GM12878 (cell line): ENCODE measurements around the gene ZDHHC22. TPM values are rescaled to one million over a fixed set of nuclear protein-coding genes. Genes with fewer than 3 reads are reported as not detected.

Experiments used
- ATAC-seq: fragments of 200-7000 bp; cut with Tn5 transposase; 3 replicates; pipeline ENCODE4 v1.9.1; 2020; ENCODE audit warnings: mild to moderate bottlenecking, moderate library complexity
- BruUV-seq: library from RNA; stranded (reverse); fragments of 400-500 nt; replicated peaks from 2 replicates; lab custom pipeline; 2021; lab: Mats Ljungman, UMichigan
- CTCF ChIA-PET: fragments of 300-600 bp; sonication (Branson Sonifier 250); formaldehyde crosslinking; extraction: SDS; loops from one replicate; lab custom pipeline; 2021; ENCODE audit warnings: inconsistent platforms; lab: Yijun Ruan, JAX
- POLR2A ChIA-PET: fragments of 350-600 bp; formaldehyde crosslinking; extraction: SDS; loops from one replicate; lab custom pipeline; 2021; ENCODE audit warnings: inconsistent platforms; lab: Charles Lee
- RAD21 ChIA-PET: fragments of 300-600 bp; sonication (Branson Sonifier 250); formaldehyde crosslinking; loops from one replicate; lab custom pipeline; 2023; ENCODE audit warnings: antibody characterized with exemption; ENCODE audit not compliant: unreplicated experiment; lab: Charles Lee
- SMC1A ChIA-PET: fragments of 300-600 bp; sonication (Branson Sonifier 250); formaldehyde crosslinking; loops from one replicate; lab custom pipeline; 2023; ENCODE audit not compliant: unreplicated experiment, uncharacterized antibody; lab: Charles Lee
- DNase-seq: peaks from one replicate; pipeline ENCODE4 v3.0.0-alpha.2; 2011; ENCODE audit warnings: low read depth, low spot score
- FAIRE-seq: peaks from 3 replicates; lab custom pipeline; 2011; peaks lifted over from hg19 to GRCh38; lab: Jason Lieb, UNC
- H2AFZ ChIP-seq: 2 replicates; pipeline ENCODE4 v1.6.0; 2011; ENCODE audit warnings: low read depth, low read length, control low read depth; ENCODE audit not compliant: control insufficient read depth
- H3K27ac ChIP-seq: 2 replicates; pipeline ENCODE4 v1.5.1; 2011; ENCODE audit warnings: control low read depth; ENCODE audit not compliant: control insufficient read depth, insufficient read depth
- H3K27me3 ChIP-seq, 2 experiments: replicated peaks in 1 of 2; 2 replicates each; pipeline versions ENCODE4 v1.6.0 to v1.6.1; 2011; ENCODE audit warnings: low read length in 1 of 2; ENCODE audit not compliant: control insufficient read depth in 2 of 2, insufficient read depth in 2 of 2
- H3K36me3 ChIP-seq, 2 experiments: 2 replicates each; pipeline ENCODE4 v1.5.1; 2011; ENCODE audit warnings: low read length in 1 of 2; ENCODE audit not compliant: control insufficient read depth in 2 of 2, insufficient read depth in 2 of 2
- H3K4me1 ChIP-seq: 2 replicates; pipeline ENCODE4 v1.6.1; 2011; ENCODE audit warnings: mild to moderate bottlenecking, low read length, moderate library complexity, mixed read lengths; ENCODE audit not compliant: control insufficient read depth, insufficient read depth
- H3K4me2 ChIP-seq: 2 replicates; pipeline ENCODE4 v1.6.0; 2011; ENCODE audit warnings: control low read depth; ENCODE audit not compliant: control insufficient read depth, insufficient read depth
- H3K4me3 ChIP-seq: fragments of 200-600 bp; sonication (generic); 2 replicates; pipeline ENCODE4 v1.5.1; 2016
- H3K79me2 ChIP-seq: 2 replicates; pipeline ENCODE4 v1.6.0; 2011; ENCODE audit warnings: low read length; ENCODE audit not compliant: control insufficient read depth, insufficient read depth
- H3K9ac ChIP-seq: 2 replicates; pipeline ENCODE4 v1.8.0; 2011; ENCODE audit warnings: low read length, control low read depth, mixed read lengths; ENCODE audit not compliant: control insufficient read depth, insufficient read depth
- H3K9me3 ChIP-seq: replicated peaks from 3 replicates; pipeline ENCODE4 v1.5.1; 2011; ENCODE audit warnings: mild to moderate bottlenecking, low read length; ENCODE audit not compliant: control insufficient read depth, insufficient read depth
- H4K20me1 ChIP-seq: 2 replicates; pipeline ENCODE4 v1.6.0; 2011; ENCODE audit not compliant: control insufficient read depth, insufficient read depth
- ETV6 ChIP-seq, 2 experiments: fragments of 450-650 bp in 1 of 2; IDR thresholded peaks in 1 of 2; conservative IDR thresholded peaks in 1 of 2; 2 replicates each; pipeline ENCODE4 v1.6.1; 2014; ENCODE audit warnings: antibody characterized with exemption in 1 of 2, borderline replicate concordance in 1 of 2, low read depth in 1 of 2, mild to moderate bottlenecking in 1 of 2, moderate library complexity in 1 of 2
- POLR2A ChIP-seq: IDR thresholded peaks from 2 replicates; pipeline ENCODE4 v1.6.1; 2011; ENCODE audit warnings: low read depth, mild to moderate bottlenecking, low read length
- RAD21 ChIP-seq: IDR thresholded peaks from 2 replicates; pipeline ENCODE4 v1.6.1; 2011; ENCODE audit warnings: mild to moderate bottlenecking, low read depth, low read length, moderate library complexity; ENCODE audit not compliant: insufficient read depth
- SMARCA5 ChIP-seq: fragments of 450-650 bp; IDR thresholded peaks from 2 replicates; pipeline ENCODE4 v1.6.1; 2017; ENCODE audit warnings: mild to moderate bottlenecking
- SMC3 ChIP-seq: IDR thresholded peaks from 2 replicates; pipeline ENCODE4 v1.6.1; 2011; ENCODE audit warnings: low read length, improper control_type of control experiment, borderline replicate concordance
- ZBTB40 ChIP-seq: fragments of 450-650 bp; IDR thresholded peaks from 2 replicates; pipeline ENCODE4 v1.6.1; 2016; ENCODE audit warnings: mild to moderate bottlenecking, moderate library complexity, borderline replicate concordance
- ZNF207 ChIP-seq: fragments of 450-650 bp; IDR thresholded peaks from 2 replicates; pipeline ENCODE4 v1.6.1; 2014; ENCODE audit warnings: antibody characterized with exemption, mild to moderate bottlenecking, borderline replicate concordance
- WGBS: methylation state at CpG from one replicate; pipeline ENCODE4 v1.1.6; 2016; ENCODE audit warnings: low lambda C conversion rate; ENCODE audit not compliant: insufficient replicate concordance, insufficient coverage; ENCODE audit errors: missing lambda C conversion rate; 5-methylcytosine and 5-hydroxymethylcytosine counted together
- in situ Hi-C: fragments of 300-500 bp; cut with MboI; formaldehyde crosslinking; loops from 9 replicates; pipeline ENCODE4 v1.14.3; 2018; ENCODE audit warnings: mixed read lengths
- intact Hi-C: fragments of 100-400 bp; cut with micrococcal nuclease; formaldehyde crosslinking; loops from one replicate; pipeline ENCODE4 v1.14.2; 2022; ENCODE audit not compliant: unreplicated experiment
- polyA plus RNA-seq, 11 experiments: library from polyadenylated mRNA; depleted of rRNA in 4 of 11; unstranded in 6 of 11; stranded (reverse) in 5 of 11; fragments of >200 nt; fragmentation: Nextera tagmentation in 4 of 11; fragmentation: Illumina TruSeq in 1 of 11; extraction: Ambion mirVana in 4 of 11; extraction: Trizol in 1 of 11; gene quantifications; 1 replicate in 1 of 11; 2 replicates in 10 of 11; pipeline versions ENCODE4 v1.2.1 to v1.2.3, GENCODE V29; 2011 to 2016; ENCODE audit warnings: inconsistent platforms in 2 of 11, missing spikeins in 2 of 11, low read depth in 1 of 11
- total RNA-seq, 4 experiments: library from RNA; depleted of rRNA in 3 of 4; stranded (reverse); fragments of >200 nt in 3 of 4; fragmentation: Illumina TruSeq in 1 of 4; extraction: Trizol in 1 of 4; gene quantifications; 2 replicates each; pipeline versions ENCODE4 v1.2.1 to v1.2.3, GENCODE V29; 2013 to 2021
- TF ChIP-seq, protein P1 (sequence below): fragments of 450-650 bp; IDR thresholded peaks from 2 replicates; pipeline ENCODE4 v1.6.1; 2017; ENCODE audit warnings: mild to moderate bottlenecking
- TF ChIP-seq, protein P2 (sequence below), 3 experiments: IDR thresholded peaks in 2 of 3; conservative IDR thresholded peaks in 1 of 3; 2 replicates each; pipeline ENCODE4 v1.5.1; 2011; ENCODE audit warnings: low read depth in 3 of 3, low read length in 3 of 3, mild to moderate bottlenecking in 3 of 3, control low read depth in 2 of 3, moderate library complexity in 2 of 3, inconsistent platforms in 1 of 3, mixed read lengths in 1 of 3; ENCODE audit not compliant: control insufficient read depth in 2 of 3, insufficient read depth in 1 of 3; ENCODE audit errors: extremely low read depth in 1 of 3
- TF ChIP-seq, protein P3 (sequence below): fragments of 450-650 bp; formaldehyde crosslinking; IDR thresholded peaks from 2 replicates; pipeline ENCODE4 v1.4.0; 2022; ENCODE audit warnings: mild to moderate bottlenecking, moderate library complexity

ZDHHC22 gene
- total and polyA plus RNA-seq, 10 of the 15 experiments (the other 5 are each of a cell fraction or from before 2014, with no cell fraction given), result 0.06 TPM; not detected in 9

DNA sequence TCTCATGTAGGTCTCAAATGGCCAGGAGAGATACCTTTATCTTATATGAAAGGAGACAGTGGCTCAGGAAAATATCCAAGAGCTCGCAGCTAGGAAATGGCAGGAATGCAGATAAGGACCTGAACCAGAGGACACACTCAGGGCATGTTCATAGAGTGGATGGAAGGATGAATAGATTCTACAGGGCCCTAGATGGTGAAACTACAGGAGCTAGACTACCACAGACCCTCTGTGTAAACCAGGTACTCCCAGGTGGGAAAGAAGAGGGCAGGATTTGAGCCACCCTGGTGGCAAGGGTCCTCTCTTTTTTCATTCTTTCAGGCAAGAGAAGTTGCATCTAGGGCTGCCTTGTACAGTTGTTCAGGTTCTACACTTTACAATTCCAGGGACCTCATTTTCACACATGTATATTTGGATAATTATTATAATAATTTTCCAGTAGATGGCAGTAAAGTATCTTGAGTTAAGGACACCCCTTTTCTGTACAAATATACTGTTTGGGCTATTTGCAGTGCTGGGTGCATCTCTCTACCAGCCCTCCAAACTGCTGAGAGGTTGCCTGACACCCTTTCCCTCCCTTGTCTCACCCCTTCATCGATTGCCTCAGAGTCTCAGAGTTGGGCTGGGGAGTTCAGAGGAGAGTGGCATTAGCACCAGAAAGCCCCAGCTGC, 10.5 kb upstream of the ZDHHC22 start:
- ATAC-seq (peak; percentile 91), FAIRE-seq (no peak), DNase-seq (no peak)
- no TSS peak for BruUV-seq
- intact Hi-C loops (loop anchor here (2.0 to 10.0 kb wide), 5 partner anchors 60 to 393 kb away; partner anchors contain the start of genes AHSA1 and VIPAS39), in situ Hi-C loops (loop anchor here (5.0 kb wide), 1 partner anchor 165 kb away; no protein-coding TSS in a partner anchor)
- SMC1A ChIA-PET, result interaction anchor here (0.6 to 5.3 kb wide), 15 partner anchors 15 to 390 kb away, joined by 3 to 45 read pairs (median 4); no protein-coding TSS in a partner anchor
- Histone ChIP-seq H3K4me1 (no peaks in the 10 kb centered on the region), H3K27me3 (peaks cover 0 to 2% of the 10 kb centered on the region in 2 experiments; a peak in 2 of 4 replicates), H3K36me3 (no peaks in the 10 kb centered on the region), H3K9ac (no peak overlapping the region), H3K4me3 (no peak overlapping the region), H3K4me2 (no peak overlapping the region), H3K27ac (no peak overlapping the region), H4K20me1 (no peaks in the 10 kb centered on the region), H3K79me2 (no peaks in the 10 kb centered on the region), H2AFZ (no peak overlapping the region), H3K9me3 (no peaks in the 10 kb centered on the region)
- POLR2A ChIA-PET, result no interaction called here
- 0% methylated on average over 2 of the region's 2 CpGs for WGBS
- CTCF ChIA-PET, result interaction anchor here (0.5 to 7.7 kb wide), 42 partner anchors 8 to 712 kb away, joined by 3 to 159 read pairs (median 4); partner anchors contain the start of gene ZDHHC22
- RAD21 ChIA-PET, result interaction anchor here (0.6 to 3.4 kb wide), 17 partner anchors 26 to 402 kb away, joined by 3 to 48 read pairs (median 4); no protein-coding TSS in a partner anchor
- TF ChIP-seq ZNF207, result no peak
- peak; percentile 17; the same call in 1 of the 2 replicates for TF ChIP-seq SMC3
- TF ChIP-seq RAD21, result peak; percentile 58
- TF ChIP-seq ETV6 (conservative IDR thresholded peaks at IDR 0.05 in 1 of 2, IDR thresholded peaks at IDR 0.05 in 1 of 2; ENCODE audit: borderline replicate concordance in 1 of 2, low read depth in 1 of 2), result no peak
- TF ChIP-seq, protein P1, sequence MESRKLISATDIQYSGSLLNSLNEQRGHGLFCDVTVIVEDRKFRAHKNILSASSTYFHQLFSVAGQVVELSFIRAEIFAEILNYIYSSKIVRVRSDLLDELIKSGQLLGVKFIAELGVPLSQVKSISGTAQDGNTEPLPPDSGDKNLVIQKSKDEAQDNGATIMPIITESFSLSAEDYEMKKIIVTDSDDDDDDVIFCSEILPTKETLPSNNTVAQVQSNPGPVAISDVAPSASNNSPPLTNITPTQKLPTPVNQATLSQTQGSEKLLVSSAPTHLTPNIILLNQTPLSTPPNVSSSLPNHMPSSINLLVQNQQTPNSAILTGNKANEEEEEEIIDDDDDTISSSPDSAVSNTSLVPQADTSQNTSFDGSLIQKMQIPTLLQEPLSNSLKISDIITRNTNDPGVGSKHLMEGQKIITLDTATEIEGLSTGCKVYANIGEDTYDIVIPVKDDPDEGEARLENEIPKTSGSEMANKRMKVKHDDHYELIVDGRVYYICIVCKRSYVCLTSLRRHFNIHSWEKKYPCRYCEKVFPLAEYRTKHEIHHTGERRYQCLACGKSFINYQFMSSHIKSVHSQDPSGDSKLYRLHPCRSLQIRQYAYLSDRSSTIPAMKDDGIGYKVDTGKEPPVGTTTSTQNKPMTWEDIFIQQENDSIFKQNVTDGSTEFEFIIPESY, result no peak
- TF ChIP-seq SMARCA5, result peak; percentile 54; the same call in 1 of the 2 replicates
- TF ChIP-seq, protein P2, sequence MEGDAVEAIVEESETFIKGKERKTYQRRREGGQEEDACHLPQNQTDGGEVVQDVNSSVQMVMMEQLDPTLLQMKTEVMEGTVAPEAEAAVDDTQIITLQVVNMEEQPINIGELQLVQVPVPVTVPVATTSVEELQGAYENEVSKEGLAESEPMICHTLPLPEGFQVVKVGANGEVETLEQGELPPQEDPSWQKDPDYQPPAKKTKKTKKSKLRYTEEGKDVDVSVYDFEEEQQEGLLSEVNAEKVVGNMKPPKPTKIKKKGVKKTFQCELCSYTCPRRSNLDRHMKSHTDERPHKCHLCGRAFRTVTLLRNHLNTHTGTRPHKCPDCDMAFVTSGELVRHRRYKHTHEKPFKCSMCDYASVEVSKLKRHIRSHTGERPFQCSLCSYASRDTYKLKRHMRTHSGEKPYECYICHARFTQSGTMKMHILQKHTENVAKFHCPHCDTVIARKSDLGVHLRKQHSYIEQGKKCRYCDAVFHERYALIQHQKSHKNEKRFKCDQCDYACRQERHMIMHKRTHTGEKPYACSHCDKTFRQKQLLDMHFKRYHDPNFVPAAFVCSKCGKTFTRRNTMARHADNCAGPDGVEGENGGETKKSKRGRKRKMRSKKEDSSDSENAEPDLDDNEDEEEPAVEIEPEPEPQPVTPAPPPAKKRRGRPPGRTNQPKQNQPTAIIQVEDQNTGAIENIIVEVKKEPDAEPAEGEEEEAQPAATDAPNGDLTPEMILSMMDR (IDR thresholded peaks at IDR 0.05 in 2 of 3, conservative IDR thresholded peaks at IDR 0.05 in 1 of 3; ENCODE audit: control insufficient read depth in 2 of 3, extremely low read depth in 1 of 3, insufficient read depth in 1 of 3, low read depth in 3 of 3, low read length in 3 of 3), result peak in 2 of 3 experiments; percentile 7 to 41; a peak in 3 of 6 replicates
- no peak for TF ChIP-seq POLR2A
- TF ChIP-seq ZBTB40, result no peak
- TF ChIP-seq, protein P3, sequence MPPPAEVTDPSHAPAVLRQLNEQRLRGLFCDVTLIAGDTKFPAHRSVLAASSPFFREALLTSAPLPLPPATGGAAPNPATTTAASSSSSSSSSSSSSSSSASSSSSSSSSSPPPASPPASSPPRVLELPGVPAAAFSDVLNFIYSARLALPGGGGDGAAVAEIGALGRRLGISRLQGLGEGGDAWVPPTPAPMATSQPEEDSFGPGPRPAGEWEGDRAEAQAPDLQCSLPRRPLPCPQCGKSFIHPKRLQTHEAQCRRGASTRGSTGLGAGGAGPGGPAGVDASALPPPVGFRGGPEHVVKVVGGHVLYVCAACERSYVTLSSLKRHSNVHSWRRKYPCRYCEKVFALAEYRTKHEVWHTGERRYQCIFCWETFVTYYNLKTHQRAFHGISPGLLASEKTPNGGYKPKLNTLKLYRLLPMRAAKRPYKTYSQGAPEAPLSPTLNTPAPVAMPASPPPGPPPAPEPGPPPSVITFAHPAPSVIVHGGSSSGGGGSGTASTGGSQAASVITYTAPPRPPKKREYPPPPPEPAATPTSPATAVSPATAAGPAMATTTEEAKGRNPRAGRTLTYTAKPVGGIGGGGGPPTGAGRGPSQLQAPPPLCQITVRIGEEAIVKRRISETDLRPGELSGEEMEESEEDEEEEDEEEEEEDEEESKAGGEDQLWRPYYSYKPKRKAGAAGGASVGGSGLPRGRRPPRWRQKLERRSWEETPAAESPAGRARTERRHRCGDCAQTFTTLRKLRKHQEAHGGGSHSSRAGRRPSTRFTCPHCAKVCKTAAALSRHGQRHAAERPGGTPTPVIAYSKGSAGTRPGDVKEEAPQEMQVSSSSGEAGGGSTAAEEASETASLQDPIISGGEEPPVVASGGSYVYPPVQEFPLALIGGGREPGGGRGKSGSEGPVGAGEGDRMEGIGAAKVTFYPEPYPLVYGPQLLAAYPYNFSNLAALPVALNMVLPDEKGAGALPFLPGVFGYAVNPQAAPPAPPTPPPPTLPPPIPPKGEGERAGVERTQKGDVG, result no peak
